ENCODE results near the gene IP6K2. TPM values are rescaled to one million over a fixed set of nuclear protein-coding genes. Genes with fewer than 3 reads are reported as not detected.
A peak's percentile ranks its signal among the peaks of the same experiment; 100 is the strongest.

The IP6K2 gene
- total RNA-seq, 1 donor from 2014 or later, result 23.5 TPM

DNA sequence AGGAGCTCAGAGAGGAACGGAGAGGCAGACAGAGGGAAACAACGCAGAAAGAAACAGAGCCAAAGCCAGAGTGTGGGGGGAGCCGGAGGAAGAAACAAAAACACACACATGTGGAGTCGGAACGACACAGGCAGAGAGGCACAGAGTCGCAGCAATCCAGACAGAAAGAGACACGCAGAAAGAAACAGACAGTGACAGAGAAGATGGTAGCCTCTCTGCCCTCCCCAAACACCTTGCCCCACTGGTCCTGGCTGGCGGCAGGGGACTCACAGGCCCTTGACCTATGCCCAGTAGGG, 33.0 kb downstream of the IP6K2 start:
- Histone ChIP-seq H3K36me3 (peaks cover 55% of the 10 kb centered on the region), H3K4me3 (peak overlapping the region; percentile 99), H3K9me3 (replicated peaks) (no peaks in the 10 kb centered on the region), H3K27ac (replicated peaks) (peak overlapping the region; percentile 94), H3K27me3 (ENCODE audit: low read depth) (no peaks in the 10 kb centered on the region), H3K4me1 (peaks cover 55% of the 10 kb centered on the region)
- intact Hi-C loops (cut with micrococcal nuclease), result no loop called here
- TF ChIP-seq, protein P1, sequence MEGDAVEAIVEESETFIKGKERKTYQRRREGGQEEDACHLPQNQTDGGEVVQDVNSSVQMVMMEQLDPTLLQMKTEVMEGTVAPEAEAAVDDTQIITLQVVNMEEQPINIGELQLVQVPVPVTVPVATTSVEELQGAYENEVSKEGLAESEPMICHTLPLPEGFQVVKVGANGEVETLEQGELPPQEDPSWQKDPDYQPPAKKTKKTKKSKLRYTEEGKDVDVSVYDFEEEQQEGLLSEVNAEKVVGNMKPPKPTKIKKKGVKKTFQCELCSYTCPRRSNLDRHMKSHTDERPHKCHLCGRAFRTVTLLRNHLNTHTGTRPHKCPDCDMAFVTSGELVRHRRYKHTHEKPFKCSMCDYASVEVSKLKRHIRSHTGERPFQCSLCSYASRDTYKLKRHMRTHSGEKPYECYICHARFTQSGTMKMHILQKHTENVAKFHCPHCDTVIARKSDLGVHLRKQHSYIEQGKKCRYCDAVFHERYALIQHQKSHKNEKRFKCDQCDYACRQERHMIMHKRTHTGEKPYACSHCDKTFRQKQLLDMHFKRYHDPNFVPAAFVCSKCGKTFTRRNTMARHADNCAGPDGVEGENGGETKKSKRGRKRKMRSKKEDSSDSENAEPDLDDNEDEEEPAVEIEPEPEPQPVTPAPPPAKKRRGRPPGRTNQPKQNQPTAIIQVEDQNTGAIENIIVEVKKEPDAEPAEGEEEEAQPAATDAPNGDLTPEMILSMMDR (IDR thresholded peaks at IDR 0.05; ENCODE audit: borderline replicate concordance), result no peak
- DNase-seq, result no peak

DNA sequence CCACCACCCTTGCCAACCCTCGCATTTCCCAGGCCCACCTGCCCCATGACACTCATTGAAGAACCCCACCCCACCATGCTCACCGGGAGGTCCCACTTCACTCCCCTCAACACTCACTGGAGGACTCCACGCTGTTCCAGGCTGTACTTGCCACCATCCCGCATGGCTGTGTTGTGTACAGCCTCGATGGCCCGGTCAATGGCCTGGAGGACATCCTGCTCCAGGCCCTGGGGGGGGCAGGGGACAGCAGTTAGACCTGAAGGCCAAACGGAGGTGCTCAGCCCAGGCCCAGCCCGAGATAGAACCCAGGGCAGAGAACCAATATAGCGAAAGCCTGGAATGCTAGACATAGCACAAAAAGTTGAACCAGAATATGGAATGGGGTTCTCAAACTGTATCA, 34.2 kb downstream of the IP6K2 start:
- H3K27me3 ChIP-seq (ENCODE audit: low read depth), result no peaks in the 10 kb centered on the region
- no peaks in the 10 kb centered on the region for H3K9me3 ChIP-seq (replicated peaks)
- TF ChIP-seq, protein P1 (IDR thresholded peaks at IDR 0.05; ENCODE audit: borderline replicate concordance), result no peak
- H3K4me1 ChIP-seq, result peaks cover 46% of the 10 kb centered on the region
- H3K4me3 ChIP-seq, result no peak overlapping the region
- peak overlapping the region; percentile 48 for H3K27ac ChIP-seq (replicated peaks)
- no peak for DNase-seq
- H3K36me3 ChIP-seq, result peaks cover 55% of the 10 kb centered on the region
- intact Hi-C loops (cut with micrococcal nuclease), result no loop called here

DNA sequence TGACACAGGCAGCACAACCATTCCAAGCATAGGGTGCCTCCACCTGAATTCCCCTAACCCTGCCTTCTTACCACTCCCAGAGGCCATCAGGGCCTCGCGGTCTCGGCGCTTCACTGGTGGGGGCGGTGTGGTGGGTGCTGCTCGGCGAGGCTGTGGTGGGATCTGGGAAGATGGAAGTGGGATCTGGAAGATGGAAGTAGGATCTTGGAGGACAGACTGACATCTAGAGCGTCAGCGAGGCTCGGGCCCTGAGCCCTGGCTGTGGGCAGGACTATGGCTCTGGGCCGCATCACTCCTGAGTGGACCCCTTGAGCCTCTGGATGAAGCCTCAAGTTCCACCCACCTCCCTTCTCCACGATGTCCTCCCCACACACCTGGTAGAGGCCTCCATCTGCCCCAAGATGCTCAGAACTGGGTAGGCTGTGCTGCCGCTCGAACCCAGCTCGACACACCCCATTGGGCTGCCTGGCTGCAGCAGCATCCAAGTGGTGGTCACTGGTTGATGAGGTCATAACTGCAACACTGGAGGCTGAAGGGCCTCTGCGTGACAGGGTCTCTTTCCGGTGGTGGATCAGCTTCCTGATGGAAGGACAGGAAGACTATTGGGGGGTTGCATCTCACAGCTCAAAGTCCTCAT, 34.9 kb downstream of the IP6K2 start:
- Histone ChIP-seq H3K36me3 (peaks cover 53% of the 10 kb centered on the region), H3K27me3 (ENCODE audit: low read depth) (no peaks in the 10 kb centered on the region), H3K4me1 (peaks cover 41% of the 10 kb centered on the region), H3K27ac (replicated peaks) (no peak overlapping the region), H3K4me3 (no peak overlapping the region), H3K9me3 (replicated peaks) (no peaks in the 10 kb centered on the region)
- TF ChIP-seq, protein P1 (IDR thresholded peaks at IDR 0.05; ENCODE audit: borderline replicate concordance), result no peak
- intact Hi-C loops (cut with micrococcal nuclease), result no loop called here
- DNase-seq, result no peak

DNA sequence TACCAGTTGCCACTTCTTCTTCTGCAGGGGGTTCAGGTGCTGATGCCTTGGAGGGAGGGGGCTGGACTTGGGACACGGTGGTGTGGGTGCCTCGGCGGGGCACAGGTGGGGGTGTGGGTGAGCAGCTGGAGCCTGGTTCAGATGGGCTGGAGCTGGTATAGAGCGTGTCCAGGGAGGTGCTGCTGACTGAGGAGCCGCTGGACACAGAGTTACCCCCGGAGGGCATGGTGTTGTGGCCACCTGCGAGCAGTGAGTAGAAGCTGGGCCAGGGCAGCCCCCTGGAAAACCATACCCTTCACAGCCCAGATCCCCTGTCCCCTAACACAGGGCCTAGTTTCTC, 35.5 kb downstream of the IP6K2 start:
- Histone ChIP-seq H3K4me1 (peaks cover 36% of the 10 kb centered on the region), H3K4me3 (no peak overlapping the region), H3K27me3 (ENCODE audit: low read depth) (no peaks in the 10 kb centered on the region), H3K36me3 (peaks cover 56% of the 10 kb centered on the region), H3K9me3 (replicated peaks) (no peaks in the 10 kb centered on the region), H3K27ac (replicated peaks) (no peak overlapping the region)
- TF ChIP-seq, protein P1 (IDR thresholded peaks at IDR 0.05; ENCODE audit: borderline replicate concordance), result no peak
- intact Hi-C loops (cut with micrococcal nuclease), result no loop called here
- DNase-seq, result no peak

DNA sequence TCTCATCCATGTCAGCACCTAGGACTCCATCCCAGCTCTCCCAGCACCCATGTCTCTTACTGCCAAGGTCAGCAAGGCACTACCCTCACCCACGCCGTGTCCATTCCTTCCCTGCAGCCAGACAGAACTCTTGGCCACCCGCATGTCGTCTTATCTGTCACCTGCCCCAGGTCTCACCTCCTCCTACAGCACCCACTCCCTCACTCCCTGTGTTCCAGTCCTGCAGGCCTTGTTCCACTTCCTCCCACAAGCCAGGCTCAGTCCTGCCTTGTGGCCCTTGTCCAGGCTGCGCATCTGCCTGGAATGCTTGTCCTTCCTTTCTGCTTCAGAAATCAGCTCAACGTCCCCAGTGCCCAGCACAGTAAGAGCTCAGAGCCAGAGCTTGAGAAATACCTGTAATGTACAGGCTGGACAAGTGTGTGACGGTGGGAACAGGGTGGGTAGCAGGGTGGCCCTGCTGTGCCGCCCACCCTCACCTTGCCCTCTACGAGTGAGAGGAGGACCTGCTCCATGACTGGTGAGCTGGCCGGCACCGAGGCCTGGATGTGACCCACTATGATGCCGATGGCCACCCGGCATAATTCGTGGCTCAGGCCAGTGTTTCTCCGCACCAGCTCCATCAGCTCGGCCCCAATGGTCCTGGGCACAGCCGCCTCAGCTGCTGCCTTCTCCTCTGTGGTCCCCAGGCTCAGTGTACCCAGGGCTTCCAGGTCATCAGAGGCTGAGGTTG, 36.0 kb downstream of the IP6K2 start:
- H3K4me1 ChIP-seq, result peaks cover 30% of the 10 kb centered on the region
- DNase-seq, result no peak
- TF ChIP-seq, protein P1 (IDR thresholded peaks at IDR 0.05; ENCODE audit: borderline replicate concordance), result no peak
- intact Hi-C loops (cut with micrococcal nuclease), result no loop called here
- no peak overlapping the region for H3K27ac ChIP-seq (replicated peaks)
- H3K4me3 ChIP-seq, result no peak overlapping the region
- no peaks in the 10 kb centered on the region for H3K9me3 ChIP-seq (replicated peaks)
- H3K27me3 ChIP-seq (ENCODE audit: low read depth), result no peaks in the 10 kb centered on the region
- H3K36me3 ChIP-seq, result peaks cover 59% of the 10 kb centered on the region

Data from left ventricle myocardium inferior (tissue), 1 donor.